Calu3 (cell line): ENCODE measurements around the gene ZNF138. TPM values are rescaled to one million over a fixed set of nuclear protein-coding genes. Genes with fewer than 3 reads are reported as not detected.

Experiments used
- BruUV-seq: library from RNA; stranded (reverse); fragments of 400-500 nt; replicated peaks from 2 replicates; lab custom pipeline; 2021; lab: Mats Ljungman, UMichigan
- CTCF ChIA-PET: fragments of 300-600 bp; sonication (Branson Sonifier 250); formaldehyde crosslinking; loops from one replicate; lab custom pipeline; 2022; ENCODE audit warnings: antibody characterized with exemption; lab: Charles Lee
- DNase-seq: peaks from one replicate; pipeline ENCODE4 v3.0.0; 2022
- H3K27ac Mint-ChIP-seq: one replicate; pipeline ENCODE4 v1.8.0; 2022; ENCODE audit warnings: mixed read lengths; ENCODE audit not compliant: unreplicated experiment
- H3K27me3 Mint-ChIP-seq: one replicate; pipeline ENCODE4 v1.8.0; 2022; ENCODE audit warnings: mixed read lengths; ENCODE audit not compliant: unreplicated experiment
- H3K36me3 Mint-ChIP-seq: one replicate; pipeline ENCODE4 v1.8.0; 2022; ENCODE audit warnings: mild to moderate bottlenecking, moderate library complexity, mixed read lengths; ENCODE audit not compliant: insufficient read depth, unreplicated experiment
- H3K4me1 Mint-ChIP-seq: one replicate; pipeline ENCODE4 v1.8.0; 2022; ENCODE audit warnings: mild to moderate bottlenecking, low read depth, mixed read lengths; ENCODE audit not compliant: unreplicated experiment
- H3K4me3 Mint-ChIP-seq: one replicate; pipeline ENCODE4 v1.8.0; 2022; ENCODE audit warnings: mild to moderate bottlenecking, low read depth, moderate library complexity, mixed read lengths; ENCODE audit not compliant: unreplicated experiment
- H3K9me3 Mint-ChIP-seq: one replicate; pipeline ENCODE4 v1.8.0; 2022; ENCODE audit warnings: low read depth, mixed read lengths; ENCODE audit not compliant: unreplicated experiment
- intact Hi-C: fragments of 100-400 bp; cut with micrococcal nuclease; formaldehyde crosslinking; loops from one replicate; pipeline ENCODE4 v1.10.0; 2022; ENCODE audit not compliant: unreplicated experiment
- total RNA-seq: library from RNA; stranded (reverse); gene quantifications from 2 replicates; pipeline ENCODE4 v1.2.3, GENCODE V29; 2022
- TF ChIP-seq, protein P1 (sequence below): fragments of 200-600 bp; IDR thresholded peaks from one replicate; pipeline ENCODE4 v1.8.0; 2022; ENCODE audit warnings: antibody characterized with exemption; ENCODE audit not compliant: unreplicated experiment

ZNF138 gene
- total RNA-seq, 1 experiment from 2014 or later = 5.5 TPM

DNA sequence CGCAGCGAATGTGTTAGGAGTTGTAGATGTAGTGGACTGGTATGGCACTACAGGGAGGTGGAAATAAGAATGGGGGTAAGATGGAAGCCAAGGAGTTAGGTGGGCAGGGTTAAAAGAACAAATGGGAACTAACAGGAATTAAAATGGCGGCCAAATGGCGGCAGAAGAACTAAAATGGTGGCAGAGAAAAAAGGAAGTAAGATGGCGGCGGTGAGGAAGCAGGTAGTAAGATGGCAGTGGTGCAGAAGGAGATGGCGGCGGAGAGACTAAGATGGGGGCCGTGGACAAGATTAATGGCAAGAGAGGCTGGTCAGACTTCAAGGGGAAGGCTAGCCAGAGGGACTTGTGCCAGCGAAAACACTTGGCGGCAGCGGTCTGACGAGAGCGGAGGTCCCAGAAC lies 44.5 kb downstream of the ZNF138 start:
- Mint-ChIP-seq H3K4me3 (no peak overlapping the region), H3K9me3 (peaks cover 28% of the 10 kb centered on the region), H3K27me3 (no peaks in the 10 kb centered on the region), H3K36me3 (no peaks in the 10 kb centered on the region), H3K27ac (no peak overlapping the region), H3K4me1 (no peaks in the 10 kb centered on the region)
- intact Hi-C loops = no loop called here
- CTCF ChIA-PET = no interaction called here
- no TSS peak for BruUV-seq
- no peak for DNase-seq
- TF ChIP-seq, protein P1, sequence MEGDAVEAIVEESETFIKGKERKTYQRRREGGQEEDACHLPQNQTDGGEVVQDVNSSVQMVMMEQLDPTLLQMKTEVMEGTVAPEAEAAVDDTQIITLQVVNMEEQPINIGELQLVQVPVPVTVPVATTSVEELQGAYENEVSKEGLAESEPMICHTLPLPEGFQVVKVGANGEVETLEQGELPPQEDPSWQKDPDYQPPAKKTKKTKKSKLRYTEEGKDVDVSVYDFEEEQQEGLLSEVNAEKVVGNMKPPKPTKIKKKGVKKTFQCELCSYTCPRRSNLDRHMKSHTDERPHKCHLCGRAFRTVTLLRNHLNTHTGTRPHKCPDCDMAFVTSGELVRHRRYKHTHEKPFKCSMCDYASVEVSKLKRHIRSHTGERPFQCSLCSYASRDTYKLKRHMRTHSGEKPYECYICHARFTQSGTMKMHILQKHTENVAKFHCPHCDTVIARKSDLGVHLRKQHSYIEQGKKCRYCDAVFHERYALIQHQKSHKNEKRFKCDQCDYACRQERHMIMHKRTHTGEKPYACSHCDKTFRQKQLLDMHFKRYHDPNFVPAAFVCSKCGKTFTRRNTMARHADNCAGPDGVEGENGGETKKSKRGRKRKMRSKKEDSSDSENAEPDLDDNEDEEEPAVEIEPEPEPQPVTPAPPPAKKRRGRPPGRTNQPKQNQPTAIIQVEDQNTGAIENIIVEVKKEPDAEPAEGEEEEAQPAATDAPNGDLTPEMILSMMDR = no peak

DNA sequence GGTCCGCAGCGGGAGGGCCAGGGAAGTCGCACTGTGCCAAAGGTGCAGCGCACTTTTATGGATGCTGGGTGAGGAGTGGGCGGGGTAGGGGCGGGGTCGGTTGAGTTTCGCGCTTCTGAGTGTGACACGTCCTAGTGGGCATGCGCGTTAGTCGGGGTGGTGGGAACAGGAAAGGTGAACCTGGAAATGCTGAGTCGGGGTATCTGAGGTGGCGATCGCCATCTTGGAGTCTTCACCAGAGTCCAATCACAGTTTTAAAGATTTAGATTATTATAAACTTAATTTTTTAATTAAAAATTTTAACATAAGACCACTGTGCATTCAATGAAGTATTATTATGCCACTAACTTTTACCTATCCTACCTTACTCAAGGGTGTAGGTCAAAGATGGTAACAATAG lies 45.7 kb downstream of the ZNF138 start:
- no TSS peak for BruUV-seq
- H3K4me1 Mint-ChIP-seq = no peaks in the 10 kb centered on the region
- no peak for DNase-seq
- intact Hi-C loops = no loop called here
- H3K9me3 Mint-ChIP-seq = peaks cover 28% of the 10 kb centered on the region
- no peaks in the 10 kb centered on the region for H3K27me3 Mint-ChIP-seq
- H3K36me3 Mint-ChIP-seq = no peaks in the 10 kb centered on the region
- TF ChIP-seq, protein P1 = no peak
- CTCF ChIA-PET = no interaction called here
- no peak overlapping the region for H3K4me3 Mint-ChIP-seq
- H3K27ac Mint-ChIP-seq = no peak overlapping the region

DNA sequence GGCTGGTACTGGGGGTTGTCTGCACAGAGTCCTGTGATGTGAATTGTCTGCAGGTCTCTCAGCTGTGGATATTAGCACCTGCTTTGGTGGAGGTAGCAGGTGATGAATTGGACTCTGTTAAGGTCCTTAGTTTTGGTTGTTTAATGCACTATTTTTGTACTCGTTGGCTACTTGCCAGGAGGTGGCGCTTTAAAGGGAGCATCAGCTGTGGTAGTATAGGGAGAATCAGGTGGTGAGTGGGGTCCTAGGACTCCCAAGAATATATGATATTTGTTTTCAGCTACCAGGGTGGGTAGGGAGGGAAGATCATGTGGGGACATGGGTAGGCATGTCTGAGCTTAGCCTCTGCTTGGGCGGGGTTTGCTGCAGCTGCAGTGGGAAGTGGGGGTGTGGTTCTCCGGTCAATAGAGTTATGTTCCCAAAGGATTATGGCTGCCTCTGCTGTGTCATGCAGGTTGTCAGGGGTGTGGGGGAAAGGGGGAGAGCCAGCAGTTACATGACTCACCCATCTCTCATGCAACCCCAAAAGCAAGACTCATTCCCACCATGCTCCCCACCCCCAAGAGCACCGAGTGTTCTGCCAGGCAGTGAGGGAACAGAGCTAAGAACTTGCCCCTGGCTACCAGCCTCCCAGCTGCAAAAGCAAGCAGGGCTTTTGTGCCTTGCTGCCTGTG lies 55.2 kb downstream of the ZNF138 start:
- H3K9me3 Mint-ChIP-seq = no peaks in the 10 kb centered on the region
- CTCF ChIA-PET = no interaction called here
- DNase-seq = no peak
- no peaks in the 10 kb centered on the region for H3K4me1 Mint-ChIP-seq
- H3K27me3 Mint-ChIP-seq = no peaks in the 10 kb centered on the region
- TF ChIP-seq, protein P1 = no peak
- H3K27ac Mint-ChIP-seq = no peak overlapping the region
- H3K4me3 Mint-ChIP-seq = no peak overlapping the region
- no TSS peak for BruUV-seq
- intact Hi-C loops = no loop called here
- no peaks in the 10 kb centered on the region for H3K36me3 Mint-ChIP-seq

DNA sequence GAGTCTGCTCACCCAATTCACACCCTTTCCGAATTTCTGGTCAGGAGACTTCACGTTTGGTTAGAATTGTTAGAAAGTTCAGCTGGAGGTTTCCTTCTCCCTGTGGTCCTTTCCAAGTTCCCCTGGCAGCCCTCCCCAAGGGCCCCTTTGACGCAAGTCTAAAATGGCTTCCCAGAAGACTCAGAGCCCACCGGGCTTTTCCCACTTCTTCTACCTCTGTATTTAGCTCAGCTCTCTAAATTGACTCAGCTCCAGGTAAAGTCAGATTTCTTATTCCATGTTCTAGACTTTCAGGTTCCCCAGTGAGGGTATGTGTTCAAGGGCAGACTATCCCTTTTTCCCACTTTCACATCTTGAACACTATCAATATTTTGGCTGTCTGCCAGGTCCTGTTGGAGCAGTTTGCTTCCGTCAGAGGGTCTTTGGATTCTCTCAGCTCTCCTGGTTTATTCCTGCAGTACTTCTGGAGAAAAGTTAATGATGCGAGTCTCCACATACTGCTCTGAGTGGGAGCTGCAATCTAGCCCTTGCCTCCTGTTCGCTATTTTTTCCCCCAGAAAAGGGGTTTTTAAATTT lies 55.8 kb downstream of the ZNF138 start:
- no peak overlapping the region for H3K4me3 Mint-ChIP-seq
- no peak for DNase-seq
- no TSS peak for BruUV-seq
- H3K9me3 Mint-ChIP-seq = no peaks in the 10 kb centered on the region
- H3K36me3 Mint-ChIP-seq = no peaks in the 10 kb centered on the region
- H3K27ac Mint-ChIP-seq = no peak overlapping the region
- intact Hi-C loops = no loop called here
- no peaks in the 10 kb centered on the region for H3K4me1 Mint-ChIP-seq
- H3K27me3 Mint-ChIP-seq = no peaks in the 10 kb centered on the region
- CTCF ChIA-PET = no interaction called here
- TF ChIP-seq, protein P1 = no peak
